ENCODE data around the gene SPATA6L. TPM values are rescaled to one million over a fixed set of nuclear protein-coding genes. Genes with fewer than 3 reads are reported as not detected.

Gene SPATA6L
- total and polyA plus RNA-seq, 8 donors, result 4.2 to 12.5 (median 7.8) TPM

DNA sequence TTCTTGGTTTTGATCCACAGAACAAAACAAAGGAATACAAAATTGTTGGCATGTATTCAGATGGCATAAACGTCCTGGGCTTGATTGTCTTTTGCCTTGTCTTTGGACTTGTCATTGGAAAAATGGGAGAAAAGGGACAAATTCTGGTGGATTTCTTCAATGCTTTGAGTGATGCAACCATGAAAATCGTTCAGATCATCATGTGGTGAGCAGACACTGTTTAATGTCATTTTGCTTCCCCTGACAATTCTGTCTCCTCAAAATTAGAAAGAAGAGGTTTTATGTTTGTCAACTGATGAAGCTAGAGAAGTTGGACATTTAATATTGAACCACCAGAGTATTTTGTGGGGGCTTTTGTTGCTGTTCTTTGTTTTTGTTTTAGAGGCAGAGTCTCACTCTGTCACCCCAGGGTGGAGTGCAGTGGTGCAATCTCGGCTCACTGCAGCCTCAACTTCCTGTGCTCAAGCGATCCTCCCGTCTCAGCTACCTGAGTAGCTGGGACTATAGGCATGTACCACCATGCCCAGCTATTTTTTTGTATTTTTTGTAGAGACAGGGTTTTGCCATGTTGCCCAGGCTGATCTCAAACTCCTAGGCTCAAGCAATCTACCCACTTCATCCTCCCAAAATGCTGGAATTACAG lies 94.0 kb downstream of the SPATA6L start:
- no peak overlapping the region for H3K4me3 ChIP-seq
- H3K27me3 ChIP-seq, result no peaks in the 10 kb centered on the region
- DNase-seq (no peak), ATAC-seq (no peak), FAIRE-seq (no peak)
- TF ChIP-seq, protein P1, sequence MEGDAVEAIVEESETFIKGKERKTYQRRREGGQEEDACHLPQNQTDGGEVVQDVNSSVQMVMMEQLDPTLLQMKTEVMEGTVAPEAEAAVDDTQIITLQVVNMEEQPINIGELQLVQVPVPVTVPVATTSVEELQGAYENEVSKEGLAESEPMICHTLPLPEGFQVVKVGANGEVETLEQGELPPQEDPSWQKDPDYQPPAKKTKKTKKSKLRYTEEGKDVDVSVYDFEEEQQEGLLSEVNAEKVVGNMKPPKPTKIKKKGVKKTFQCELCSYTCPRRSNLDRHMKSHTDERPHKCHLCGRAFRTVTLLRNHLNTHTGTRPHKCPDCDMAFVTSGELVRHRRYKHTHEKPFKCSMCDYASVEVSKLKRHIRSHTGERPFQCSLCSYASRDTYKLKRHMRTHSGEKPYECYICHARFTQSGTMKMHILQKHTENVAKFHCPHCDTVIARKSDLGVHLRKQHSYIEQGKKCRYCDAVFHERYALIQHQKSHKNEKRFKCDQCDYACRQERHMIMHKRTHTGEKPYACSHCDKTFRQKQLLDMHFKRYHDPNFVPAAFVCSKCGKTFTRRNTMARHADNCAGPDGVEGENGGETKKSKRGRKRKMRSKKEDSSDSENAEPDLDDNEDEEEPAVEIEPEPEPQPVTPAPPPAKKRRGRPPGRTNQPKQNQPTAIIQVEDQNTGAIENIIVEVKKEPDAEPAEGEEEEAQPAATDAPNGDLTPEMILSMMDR (IDR thresholded peaks at IDR 0.05), result no peak
- H3K36me3 ChIP-seq, result no peaks in the 10 kb centered on the region
- no peak overlapping the region for H3K27ac ChIP-seq
- H3K9me3 ChIP-seq, result no peaks in the 10 kb centered on the region
- no peaks in the 10 kb centered on the region for H3K4me1 ChIP-seq
- 68 to 75% methylated on average over 5 of the region's 5 CpGs for WGBS, 2 donors
- intact Hi-C loops (cut with DNase I), result no loop called here

DNA sequence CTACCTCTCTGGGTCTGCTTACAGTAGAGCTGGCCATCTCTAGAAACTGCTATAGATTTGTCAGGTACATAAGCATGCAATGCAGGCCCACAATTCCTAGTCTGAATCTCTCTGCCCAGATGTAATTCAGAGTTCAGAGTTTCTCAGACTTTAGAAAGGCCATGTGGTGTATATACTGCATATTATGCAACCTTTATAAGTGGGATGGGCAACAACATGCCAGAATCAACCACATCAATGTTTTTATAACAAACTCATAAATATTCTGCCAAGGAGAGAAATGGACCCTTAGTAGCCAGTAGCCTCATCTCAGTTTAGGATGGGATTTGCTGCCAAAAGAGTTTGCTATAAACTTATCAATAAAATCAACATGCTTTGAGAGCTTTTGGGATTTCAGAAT lies 97.2 kb downstream of the SPATA6L start:
- Histone ChIP-seq H3K4me3 (no peak overlapping the region), H3K36me3 (no peaks in the 10 kb centered on the region), H3K4me1 (no peaks in the 10 kb centered on the region), H3K9me3 (no peaks in the 10 kb centered on the region), H3K27ac (no peak overlapping the region), H3K27me3 (no peaks in the 10 kb centered on the region)
- intact Hi-C loops (cut with DNase I), result no loop called here
- TF ChIP-seq, protein P1 (IDR thresholded peaks at IDR 0.05), result no peak
- DNase-seq (no peak), ATAC-seq (no peak), FAIRE-seq (no peak)

DNA sequence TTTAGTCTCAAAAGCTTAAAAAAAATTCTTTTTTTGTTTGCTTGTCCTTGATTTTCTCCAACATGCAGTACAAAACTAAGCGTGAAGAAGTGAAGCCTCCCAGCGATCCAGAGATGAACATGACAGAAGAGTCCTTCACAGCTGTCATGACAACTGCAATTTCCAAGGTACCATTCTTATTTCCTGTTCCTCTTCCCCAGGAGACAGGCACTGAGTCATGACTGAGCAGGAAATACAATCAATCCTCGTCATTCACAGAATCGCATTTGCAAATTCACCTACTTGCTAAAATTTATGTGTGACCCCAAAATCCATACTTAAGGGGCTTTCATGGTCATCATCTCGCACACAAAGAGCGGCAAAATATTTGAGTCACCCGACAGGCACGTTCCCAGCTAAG lies 98.7 kb downstream of the SPATA6L start:
- H3K27me3 ChIP-seq, result no peaks in the 10 kb centered on the region
- intact Hi-C loops (cut with DNase I), result no loop called here
- TF ChIP-seq, protein P1 (IDR thresholded peaks at IDR 0.05), result no peak
- no peak for ATAC-seq
- H3K36me3 ChIP-seq, result no peaks in the 10 kb centered on the region
- FAIRE-seq, result no peak
- H3K9me3 ChIP-seq, result no peaks in the 10 kb centered on the region
- H3K4me1 ChIP-seq, result no peaks in the 10 kb centered on the region
- no peak for DNase-seq
- 86 to 87% methylated on average over 8 of the region's 8 CpGs for WGBS, 2 donors
- no peak overlapping the region for H3K4me3 ChIP-seq
- H3K27ac ChIP-seq, result no peak overlapping the region

DNA sequence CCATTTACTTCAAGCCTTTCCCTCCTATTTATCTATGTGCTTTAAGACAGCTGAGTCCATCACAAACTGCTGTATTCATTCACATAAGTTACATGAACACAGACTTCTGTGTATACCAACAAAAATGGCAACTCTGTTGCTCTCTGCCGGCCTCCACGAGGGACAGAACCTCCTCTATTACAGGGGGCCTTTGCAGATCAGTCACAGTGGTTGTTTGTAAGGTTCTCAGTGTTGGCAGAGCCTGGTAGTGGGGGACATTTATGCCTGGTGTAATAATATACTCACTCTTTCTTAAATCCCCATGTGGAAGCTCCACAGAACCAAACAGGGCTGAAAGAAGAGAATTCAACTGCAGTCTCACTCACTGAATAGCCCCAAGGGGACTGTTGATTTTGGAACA lies 99.5 kb downstream of the SPATA6L start:
- Histone ChIP-seq H3K4me1 (no peaks in the 10 kb centered on the region), H3K4me3 (no peak overlapping the region), H3K36me3 (no peaks in the 10 kb centered on the region), H3K9me3 (no peaks in the 10 kb centered on the region), H3K27ac (no peak overlapping the region), H3K27me3 (no peaks in the 10 kb centered on the region)
- no peak for DNase-seq
- TF ChIP-seq, protein P1 (IDR thresholded peaks at IDR 0.05), result no peak
- WGBS, 2 donors, result 79 to 87% methylated on average over 2 of the region's 2 CpGs
- no peak for FAIRE-seq
- intact Hi-C loops (cut with DNase I), result no loop called here
- no peak for ATAC-seq

DNA sequence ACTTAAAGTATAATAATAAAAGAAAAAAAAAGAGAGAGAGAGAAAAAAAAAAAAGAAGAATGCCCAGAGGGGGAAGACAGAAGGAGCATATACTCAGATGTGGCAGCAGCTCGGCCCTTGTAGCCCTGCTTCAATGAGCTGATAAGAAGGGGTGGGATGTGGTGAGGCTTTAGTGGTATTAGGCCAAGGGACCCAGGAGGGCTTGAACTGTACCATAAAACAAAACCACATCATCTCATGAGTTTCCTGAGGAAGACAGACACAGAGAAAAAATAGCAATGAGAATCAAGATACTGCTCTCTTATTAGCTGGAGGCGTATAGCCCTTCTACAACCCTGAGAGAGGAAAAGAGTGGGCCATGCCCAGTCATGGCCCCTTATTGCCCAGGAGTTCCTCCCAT lies 103.2 kb downstream of the SPATA6L start:
- Histone ChIP-seq H3K9me3 (no peaks in the 10 kb centered on the region), H3K27me3 (no peaks in the 10 kb centered on the region), H3K36me3 (no peaks in the 10 kb centered on the region), H3K27ac (no peak overlapping the region), H3K4me1 (no peaks in the 10 kb centered on the region), H3K4me3 (no peak overlapping the region)
- intact Hi-C loops (cut with DNase I), result no loop called here
- WGBS, 2 donors, result 88 to 93% methylated on average over 2 of the region's 2 CpGs
- no peak for FAIRE-seq
- TF ChIP-seq, protein P1 (IDR thresholded peaks at IDR 0.05), result no peak
- no peak for DNase-seq
- ATAC-seq, result no peak
